OCI-M2 (cell line): ENCODE results near the gene PGP.

Experiments used
- DNase-seq: peaks from one replicate; lab custom pipeline; 2025; ENCODE audit not compliant: unreplicated experiment; lab: John Stamatoyannopoulos, UW

The PGP gene

GRCh38 chr16:2237493-2238149, 23.0 kb upstream of the PGP start:
- no peak for DNase-seq

- no peak for DNase-seq
Measured at GRCh38 chr16:2237102-2237482, 22.5 kb upstream of the PGP start.

GRCh38 chr16:2236337-2237101, 21.9 kb upstream of the PGP start, which contains the start of gene DNASE1L2:
Gene DNASE1L2 (plus strand): TSS chr16:2236444. CDS start chr16:2236817, 373 bp downstream.
- no peak for DNase-seq

- no peak for DNase-seq
Measured at GRCh38 chr16:2235695-2236336, 21.2 kb upstream of the PGP start.

GRCh38 chr16:2235234-2235651, 20.6 kb upstream of the PGP start:
- no peak for DNase-seq

GRCh38 chr16:2234813-2235170, 20.2 kb upstream of the PGP start:
- DNase-seq = no peak

GRCh38 chr16:2233872-2234812, 19.5 kb upstream of the PGP start:
- DNase-seq = no peak

- no peak for DNase-seq
Measured at GRCh38 chr16:2233046-2233775, 18.6 kb upstream of the PGP start.

- no peak for DNase-seq
Measured at GRCh38 chr16:2232094-2232990, 17.7 kb upstream of the PGP start.

- DNase-seq = no peak
Measured at GRCh38 chr16:2231016-2231931, 16.6 kb upstream of the PGP start.

- no peak for DNase-seq
Measured at GRCh38 chr16:2230376-2230775, 15.7 kb upstream of the PGP start.

- no peak for DNase-seq
Measured at GRCh38 chr16:2229632-2230250, 15.1 kb upstream of the PGP start.

GRCh38 chr16:2229091-2229490, 14.5 kb upstream of the PGP start:
- no peak for DNase-seq

GRCh38 chr16:2228161-2228824, 13.7 kb upstream of the PGP start:
- DNase-seq = no peak

GRCh38 chr16:2226918-2227317, 12.3 kb upstream of the PGP start:
- no peak for DNase-seq

- no peak for DNase-seq
Measured at GRCh38 chr16:2226245-2226793, 11.7 kb upstream of the PGP start.

- no peak for DNase-seq
Measured at GRCh38 chr16:2223942-2224486, 9.4 kb upstream of the PGP start.
